Small intestine (tissue), 7 donors: ENCODE data around the gene MAST4. TPM values are rescaled to one million over a fixed set of nuclear protein-coding genes. Genes with fewer than 3 reads are reported as not detected.

Experiments used
- DNase-seq, 2 donors: peaks; one replicate each; pipeline versions ENCODE4 v3.0.0 to v3.0.0-alpha.2; 2013
- FAIRE-seq: peaks from 2 replicates; lab custom pipeline; 2012; peaks lifted over from hg19 to GRCh38; lab: Jason Lieb, UNC
- H3K27ac ChIP-seq, 3 donors: one replicate each; pipeline ENCODE4 v1.5.1; 2013; ENCODE audit warnings: low read length in 2 of 3, mild to moderate bottlenecking in 2 of 3, control low read depth in 1 of 3, inconsistent platforms in 1 of 3, low read depth in 1 of 3, moderate library complexity in 1 of 3
- H3K27me3 ChIP-seq, 3 donors: one replicate each; pipeline ENCODE4 v1.6.1; 2013; ENCODE audit warnings: low read length in 3 of 3, inconsistent platforms in 1 of 3; ENCODE audit not compliant: control insufficient read depth in 3 of 3, insufficient read depth in 3 of 3
- H3K36me3 ChIP-seq, 3 donors: one replicate each; pipeline ENCODE4 v1.6.1; 2013; ENCODE audit warnings: low read length in 3 of 3, inconsistent platforms in 1 of 3, low read depth in 1 of 3, mild to moderate bottlenecking in 1 of 3, moderate library complexity in 1 of 3; ENCODE audit not compliant: control insufficient read depth in 3 of 3, insufficient read depth in 2 of 3
- H3K4me1 ChIP-seq, 3 donors: one replicate each; pipeline ENCODE4 v1.6.1; 2013; ENCODE audit warnings: low read length in 2 of 3, inconsistent platforms in 1 of 3, low read depth in 1 of 3, mild to moderate bottlenecking in 1 of 3, moderate library complexity in 1 of 3; ENCODE audit not compliant: control insufficient read depth in 3 of 3, insufficient read depth in 2 of 3
- H3K4me3 ChIP-seq, 3 donors: one replicate each; pipeline ENCODE4 v1.5.1; 2013; ENCODE audit warnings: low read length in 3 of 3, control low read depth in 1 of 3, inconsistent platforms in 1 of 3, low read depth in 1 of 3, mild to moderate bottlenecking in 1 of 3, moderate library complexity in 1 of 3
- H3K9me3 ChIP-seq, 2 donors: one replicate each; pipeline ENCODE4 v1.6.1; 2013; ENCODE audit warnings: low read depth in 1 of 2, low read length in 1 of 2; ENCODE audit not compliant: control insufficient read depth in 2 of 2, insufficient read depth in 1 of 2
- WGBS, 3 donors: extraction: QIAGEN DNeasy Blood & Tissue Kit; methylation state at CpG; one replicate each; pipeline ENCODE4 v1.1.7; 2013; 5-methylcytosine and 5-hydroxymethylcytosine counted together
- polyA plus RNA-seq, 4 donors: library from polyadenylated mRNA; stranded (reverse) in 3 of 4; unstranded in 1 of 4; fragments of 200-250 nt in 3 of 4; fragments of 120-200 nt in 1 of 4; gene quantifications; one replicate each; pipeline versions ENCODE4 v1.2.1 to v1.2.3, GENCODE V29; 2013
- donor health status: healthy with polysubstance abuse.
- donor health status: control.
- donor health status: control.
- donor health status: Bipolar disorder and iron deficiency.
- donor health status: healthy.

The MAST4 gene
- polyA plus RNA-seq, 4 donors = 3.0 to 16.4 (median 4.5) TPM

GRCh38 chr5:67092535-67092934 is 496.3 kb downstream of the MAST4 start:
- H3K27me3 ChIP-seq = no peaks in the 10 kb centered on the region
- H3K4me1 ChIP-seq = peaks cover 0 to 14% (median 5%) of the 10 kb centered on the region in 3 donors
- 27 to 57% (median 38%) methylated on average over 2 of the region's 2 CpGs for WGBS, 3 donors
- DNase-seq (peak in 1 of 2 donors; percentile 22), FAIRE-seq (no peak)
- no peak overlapping the region for H3K4me3 ChIP-seq
- no peaks in the 10 kb centered on the region for H3K36me3 ChIP-seq
- peak overlapping the region in 1 of 3 donors; percentile 34 for H3K27ac ChIP-seq
- H3K9me3 ChIP-seq = no peaks in the 10 kb centered on the region

DNA sequence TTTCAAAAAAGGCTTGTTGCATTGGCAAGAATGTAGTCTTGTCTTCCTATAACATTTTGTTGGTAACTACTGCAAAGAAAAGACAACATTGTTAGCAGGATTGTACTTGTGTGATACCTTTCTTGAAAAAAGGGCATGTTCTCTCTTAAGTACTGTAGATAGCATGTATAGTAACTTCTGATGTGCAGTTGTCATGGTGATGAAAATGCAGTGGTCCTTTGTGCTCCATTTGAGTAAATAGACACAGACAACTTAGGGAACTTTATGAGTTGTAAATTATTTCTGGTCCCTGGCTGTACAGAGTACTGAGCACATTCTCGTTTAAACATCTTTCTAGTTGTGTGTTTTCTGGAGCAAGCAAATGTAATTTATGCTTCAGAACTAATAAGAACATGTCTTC is 497.1 kb downstream of the MAST4 start:
- Histone ChIP-seq H3K36me3 (no peaks in the 10 kb centered on the region), H3K4me3 (no peak overlapping the region), H3K4me1 (peaks cover 0 to 14% (median 5%) of the 10 kb centered on the region in 3 donors), H3K27ac (no peak overlapping the region), H3K9me3 (no peaks in the 10 kb centered on the region), H3K27me3 (no peaks in the 10 kb centered on the region)
- DNase-seq (no peak), FAIRE-seq (no peak)
- 66 to 87% (median 70%) methylated on average over 1 of the region's 1 CpG for WGBS, 3 donors

DNA sequence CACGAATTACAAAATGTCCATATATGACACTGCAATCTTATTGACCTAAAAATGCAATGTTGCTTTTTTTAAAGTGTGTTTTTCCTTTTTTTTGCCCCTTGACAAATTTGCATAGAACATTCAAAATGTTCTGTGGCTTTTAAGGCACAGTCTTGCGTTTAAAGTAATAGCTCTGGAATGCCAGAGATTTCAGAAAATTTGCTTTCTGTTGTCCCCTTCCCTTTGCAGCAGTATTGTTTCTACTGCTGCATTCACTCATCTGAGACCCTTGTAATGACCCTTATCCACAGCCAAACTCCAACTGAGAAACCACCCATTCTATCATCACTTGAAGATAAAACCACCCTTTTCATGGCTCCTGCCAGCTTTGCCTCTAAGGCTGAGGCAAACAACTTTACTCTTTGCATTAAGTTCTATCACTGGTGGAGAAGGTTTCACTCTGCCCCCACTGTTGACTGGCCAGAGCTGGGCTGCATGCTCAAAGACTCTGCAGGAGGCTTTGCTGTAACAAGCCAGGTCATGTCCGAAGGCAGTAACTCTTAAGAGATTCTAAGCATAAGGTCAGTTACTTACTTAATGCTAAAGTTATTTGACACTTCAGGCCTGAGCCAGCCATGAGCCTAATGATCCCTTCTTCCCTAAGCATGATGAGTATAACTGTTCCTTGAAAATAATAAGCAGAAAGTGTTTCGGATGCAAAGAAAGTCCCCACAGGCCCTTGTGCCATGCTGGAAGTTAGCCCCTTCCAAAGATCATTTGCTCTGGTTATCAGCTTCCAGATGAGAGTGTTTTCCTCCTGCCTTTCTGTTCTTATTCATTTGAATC is 498.5 kb downstream of the MAST4 start:
- no peaks in the 10 kb centered on the region for H3K36me3 ChIP-seq
- no peak for FAIRE-seq
- peak in 1 of 2 donors; percentile 8 for DNase-seq
- no peaks in the 10 kb centered on the region for H3K27me3 ChIP-seq
- no peaks in the 10 kb centered on the region for H3K9me3 ChIP-seq
- no peak overlapping the region for H3K4me3 ChIP-seq
- peaks cover 0 to 16% (median 5%) of the 10 kb centered on the region in 3 donors for H3K4me1 ChIP-seq
- peak overlapping the region; percentile 21 to 55 (median 32) for H3K27ac ChIP-seq
- 66 to 80% (median 77%) methylated on average over 4 of the region's 4 CpGs for WGBS, 3 donors

- Histone ChIP-seq H3K27ac (peak overlapping the region; percentile 21 to 80 (median 55)), H3K9me3 (no peaks in the 10 kb centered on the region), H3K4me1 (peaks cover 0 to 16% (median 5%) of the 10 kb centered on the region in 3 donors), H3K36me3 (peaks cover 0 to 2% (median 0%) of the 10 kb centered on the region in 3 donors), H3K27me3 (no peaks in the 10 kb centered on the region), H3K4me3 (no peak overlapping the region)
- 10 to 25% (median 25%) methylated on average over 8 of the region's 8 CpGs for WGBS, 3 donors
- FAIRE-seq = no peak
- DNase-seq = peak; percentile 63 to 78
Observed at GRCh38 chr5:67095346-67096171, 499.4 kb downstream of the MAST4 start.

DNA sequence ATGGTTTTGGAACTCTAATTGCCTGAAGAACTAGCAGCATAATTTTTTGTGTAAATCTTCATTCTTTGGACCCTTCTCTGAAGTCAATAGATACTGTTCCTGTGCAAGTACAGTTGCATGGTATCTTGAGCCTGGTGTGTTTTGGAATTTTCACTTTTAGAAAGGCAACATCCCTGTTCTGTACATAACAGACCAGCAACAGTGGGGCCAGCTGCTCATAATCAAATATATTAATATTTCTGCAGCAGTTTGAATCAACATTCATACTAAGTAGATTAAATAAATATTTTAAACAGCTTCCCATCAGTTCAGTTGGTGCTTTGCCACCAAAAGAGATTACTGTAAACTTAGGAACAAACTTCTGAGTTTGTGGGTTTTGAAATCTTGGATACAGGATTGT is 502.5 kb downstream of the MAST4 start:
- Histone ChIP-seq H3K27me3 (no peaks in the 10 kb centered on the region), H3K9me3 (no peaks in the 10 kb centered on the region), H3K4me3 (no peak overlapping the region), H3K27ac (no peak overlapping the region), H3K36me3 (peaks cover 0 to 13% (median 3%) of the 10 kb centered on the region in 3 donors), H3K4me1 (peaks cover 0 to 16% (median 5%) of the 10 kb centered on the region in 3 donors)
- no peak for DNase-seq
- FAIRE-seq = no peak

DNA sequence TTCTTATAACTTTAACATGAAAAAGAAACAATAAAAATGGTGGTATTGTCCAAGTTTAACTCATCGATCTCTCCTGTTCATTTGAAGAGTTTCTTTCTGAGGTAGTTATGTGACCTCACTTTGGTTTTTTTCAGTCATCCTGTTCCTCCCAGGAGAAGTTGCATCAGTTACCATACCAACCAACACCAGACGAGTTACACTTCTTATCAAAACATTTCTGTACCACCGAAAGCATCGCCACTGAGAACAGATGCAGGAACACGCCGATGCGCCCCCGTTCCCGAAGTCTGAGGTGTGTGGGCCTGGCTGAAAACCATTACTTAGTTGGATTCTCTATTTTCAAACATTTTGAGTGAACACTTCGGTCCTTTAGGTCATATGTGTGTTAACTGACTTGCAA is 504.1 kb downstream of the MAST4 start:
- 79 to 92% (median 82%) methylated on average over 10 of the region's 10 CpGs for WGBS, 3 donors
- peaks cover 0 to 13% (median 7%) of the 10 kb centered on the region in 3 donors for H3K36me3 ChIP-seq
- no peak for FAIRE-seq
- no peaks in the 10 kb centered on the region for H3K27me3 ChIP-seq
- no peaks in the 10 kb centered on the region for H3K9me3 ChIP-seq
- no peak overlapping the region for H3K27ac ChIP-seq
- H3K4me3 ChIP-seq = no peak overlapping the region
- DNase-seq = no peak
- H3K4me1 ChIP-seq = peaks cover 0 to 6% (median 0%) of the 10 kb centered on the region in 3 donors

- Histone ChIP-seq H3K9me3 (no peaks in the 10 kb centered on the region), H3K27me3 (no peaks in the 10 kb centered on the region), H3K4me1 (peaks cover 0 to 2% (median 0%) of the 10 kb centered on the region in 3 donors), H3K36me3 (peaks cover 3 to 13% (median 12%) of the 10 kb centered on the region in 3 donors), H3K27ac (no peak overlapping the region), H3K4me3 (no peak overlapping the region)
- 44 to 68% (median 49%) methylated on average over 4 of the region's 4 CpGs for WGBS, 3 donors
- FAIRE-seq (no peak), DNase-seq (no peak)
Observed at GRCh38 chr5:67102708-67103107, 506.5 kb downstream of the MAST4 start.

- Histone ChIP-seq H3K4me3 (no peak overlapping the region), H3K27me3 (no peaks in the 10 kb centered on the region), H3K27ac (no peak overlapping the region), H3K4me1 (no peaks in the 10 kb centered on the region), H3K9me3 (no peaks in the 10 kb centered on the region), H3K36me3 (peaks cover 3 to 13% (median 12%) of the 10 kb centered on the region in 3 donors)
- whole genome bisulfite sequencing, 3 donors = 90 to 92% (median 91%) methylated on average over 1 of the region's 1 CpG
- DNase-seq (no peak), FAIRE-seq (no peak)
Observed at GRCh38 chr5:67104859-67105258, 508.7 kb downstream of the MAST4 start.
